IMR-90 (cell line): Measurements from ENCODE around the gene ALKBH3.

Experiments
- BHLHE40 ChIP-seq: fragments of 150-350 bp; IDR thresholded peaks from 2 replicates; pipeline ENCODE4 v1.6.1; 2016; ENCODE audit warnings: mild to moderate bottlenecking, low read depth, low read length
- CHD1 ChIP-seq: IDR thresholded peaks from 2 replicates; pipeline ENCODE4 v1.6.1; 2012; ENCODE audit warnings: low read depth, low read length, improper control_type of control experiment
- RFX5 ChIP-seq: IDR thresholded peaks from 2 replicates; pipeline ENCODE4 v1.8.0; 2012; ENCODE audit warnings: low read depth, mild to moderate bottlenecking, low read length, moderate library complexity
- TF ChIP-seq, protein P1 (sequence below): conservative IDR thresholded peaks from 2 replicates; pipeline ENCODE4 v1.5.1; 2012; ENCODE audit warnings: mild to moderate bottlenecking, low read depth, low read length, improper control_type of control experiment

- TF ChIP-seq RFX5 (no peak), CHD1 (no peak), BHLHE40 (no peak)
- TF ChIP-seq, protein P1, sequence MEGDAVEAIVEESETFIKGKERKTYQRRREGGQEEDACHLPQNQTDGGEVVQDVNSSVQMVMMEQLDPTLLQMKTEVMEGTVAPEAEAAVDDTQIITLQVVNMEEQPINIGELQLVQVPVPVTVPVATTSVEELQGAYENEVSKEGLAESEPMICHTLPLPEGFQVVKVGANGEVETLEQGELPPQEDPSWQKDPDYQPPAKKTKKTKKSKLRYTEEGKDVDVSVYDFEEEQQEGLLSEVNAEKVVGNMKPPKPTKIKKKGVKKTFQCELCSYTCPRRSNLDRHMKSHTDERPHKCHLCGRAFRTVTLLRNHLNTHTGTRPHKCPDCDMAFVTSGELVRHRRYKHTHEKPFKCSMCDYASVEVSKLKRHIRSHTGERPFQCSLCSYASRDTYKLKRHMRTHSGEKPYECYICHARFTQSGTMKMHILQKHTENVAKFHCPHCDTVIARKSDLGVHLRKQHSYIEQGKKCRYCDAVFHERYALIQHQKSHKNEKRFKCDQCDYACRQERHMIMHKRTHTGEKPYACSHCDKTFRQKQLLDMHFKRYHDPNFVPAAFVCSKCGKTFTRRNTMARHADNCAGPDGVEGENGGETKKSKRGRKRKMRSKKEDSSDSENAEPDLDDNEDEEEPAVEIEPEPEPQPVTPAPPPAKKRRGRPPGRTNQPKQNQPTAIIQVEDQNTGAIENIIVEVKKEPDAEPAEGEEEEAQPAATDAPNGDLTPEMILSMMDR: 0 out of 2 replicates have a peak, but pooled peaks have one; percentile 9
Observed at GRCh38 chr11:43880640-43881159, at the start of gene ALKBH3.
